Memory B cell (primary cell): ENCODE measurements around the gene RNF44.
"Not testable (repeated sequence)": the region's sequence is repeated elsewhere in the genome, so short reads cannot be mapped to it uniquely, and the experiment has no call there.

Experiments used
- ATAC-seq: fragments of 150-1000 bp; cut with Tn5 transposase; 2 replicates; pipeline ENCODE4 v1.10.0; 2021; ENCODE audit warnings: low read depth, mild to moderate bottlenecking, moderate library complexity
- DNase-seq, 2 donors: peaks; one replicate each; pipeline ENCODE4 v3.0.0; 2022; ENCODE audit warnings: low spot score in 2 of 2
- H3K27ac Mint-ChIP-seq: one replicate; pipeline ENCODE4 v1.8.0; 2022; ENCODE audit warnings: mild to moderate bottlenecking, moderate library complexity, mixed read lengths
- H3K27me3 Mint-ChIP-seq: one replicate; pipeline ENCODE4 v1.8.0; 2022; ENCODE audit warnings: mixed read lengths
- H3K36me3 Mint-ChIP-seq: one replicate; pipeline ENCODE4 v1.8.0; 2022; ENCODE audit warnings: mild to moderate bottlenecking, mixed read lengths
- H3K4me1 Mint-ChIP-seq: one replicate; pipeline ENCODE4 v1.8.0; 2022; ENCODE audit warnings: mixed read lengths
- H3K4me3 Mint-ChIP-seq: one replicate; pipeline ENCODE4 v1.8.0; 2022; ENCODE audit warnings: mild to moderate bottlenecking, moderate library complexity, mixed read lengths
- H3K9me3 Mint-ChIP-seq: one replicate; pipeline ENCODE4 v1.8.0; 2022; ENCODE audit warnings: mixed read lengths

Gene RNF44

GRCh38 chr5:176507911-176508310 is 29.3 kb downstream of the RNF44 start:
- Mint-ChIP-seq H3K4me1 (no peaks in the 10 kb centered on the region), H3K27me3 (no peaks in the 10 kb centered on the region), H3K4me3 (no peak overlapping the region), H3K27ac (peak overlapping the region; percentile 31), H3K36me3 (peaks cover 27% of the 10 kb centered on the region), H3K9me3 (no peaks in the 10 kb centered on the region)
- ATAC-seq, result no peak
- DNase-seq, result no peak

- Mint-ChIP-seq H3K9me3 (no peaks in the 10 kb centered on the region), H3K4me1 (no peaks in the 10 kb centered on the region), H3K27me3 (no peaks in the 10 kb centered on the region), H3K27ac (no peak overlapping the region), H3K36me3 (peaks cover 41% of the 10 kb centered on the region), H3K4me3 (no peak overlapping the region)
- ATAC-seq (no peak), DNase-seq (no peak)
Observed at GRCh38 chr5:176503496-176503895, 33.7 kb downstream of the RNF44 start.

- H3K4me3 Mint-ChIP-seq, result no peak overlapping the region
- no peak overlapping the region for H3K27ac Mint-ChIP-seq
- ATAC-seq (no peak), DNase-seq (no peak)
- H3K27me3 Mint-ChIP-seq, result no peaks in the 10 kb centered on the region
- no peaks in the 10 kb centered on the region for H3K9me3 Mint-ChIP-seq
- H3K36me3 Mint-ChIP-seq, result peaks cover 30% of the 10 kb centered on the region
- no peaks in the 10 kb centered on the region for H3K4me1 Mint-ChIP-seq
Observed at GRCh38 chr5:176501333-176501732, 35.9 kb downstream of the RNF44 start.

GRCh38 chr5:176500511-176500910 is 36.7 kb downstream of the RNF44 start:
- DNase-seq (no peak), ATAC-seq (no peak)
- Mint-ChIP-seq H3K4me3 (no peak overlapping the region), H3K27ac (no peak overlapping the region), H3K9me3 (no peaks in the 10 kb centered on the region), H3K4me1 (no peaks in the 10 kb centered on the region), H3K36me3 (peaks cover 27% of the 10 kb centered on the region), H3K27me3 (no peaks in the 10 kb centered on the region)

GRCh38 chr5:176499273-176499672 is 37.9 kb downstream of the RNF44 start:
- peaks cover 18% of the 10 kb centered on the region for H3K36me3 Mint-ChIP-seq

GRCh38 chr5:176497852-176498251 is 39.4 kb downstream of the RNF44 start:
- no peak for DNase-seq
- no peak overlapping the region for H3K4me3 Mint-ChIP-seq
- H3K9me3 Mint-ChIP-seq, result no peaks in the 10 kb centered on the region
- H3K4me1 Mint-ChIP-seq, result no peaks in the 10 kb centered on the region
- no peak overlapping the region for H3K27ac Mint-ChIP-seq
- no peaks in the 10 kb centered on the region for H3K27me3 Mint-ChIP-seq
- H3K36me3 Mint-ChIP-seq, result peaks cover 25% of the 10 kb centered on the region
- ATAC-seq, result no peak

More at GRCh38 chr5:176499273-176499672, 37.9 kb downstream of the RNF44 start:
- H3K4me3 Mint-ChIP-seq, result no peak overlapping the region
- ATAC-seq, result no peak
- H3K9me3 Mint-ChIP-seq, result no peaks in the 10 kb centered on the region
- no peak for DNase-seq
- H3K27ac Mint-ChIP-seq, result no peak overlapping the region
- H3K4me1 Mint-ChIP-seq, result no peaks in the 10 kb centered on the region
- H3K27me3 Mint-ChIP-seq, result no peaks in the 10 kb centered on the region

- Mint-ChIP-seq H3K4me3 (no peak overlapping the region), H3K36me3 (peaks cover 27% of the 10 kb centered on the region), H3K4me1 (peaks cover 9% of the 10 kb centered on the region), H3K27me3 (no peaks in the 10 kb centered on the region), H3K27ac (no peak overlapping the region), H3K9me3 (no peaks in the 10 kb centered on the region)
- no peak for DNase-seq
- no peak for ATAC-seq
Observed at GRCh38 chr5:176492431-176492830, 44.8 kb downstream of the RNF44 start.

- Mint-ChIP-seq H3K9me3 (no peaks in the 10 kb centered on the region), H3K4me3 (no peak overlapping the region), H3K27me3 (no peaks in the 10 kb centered on the region), H3K27ac (no peak overlapping the region), H3K4me1 (peaks cover 9% of the 10 kb centered on the region), H3K36me3 (peaks cover 28% of the 10 kb centered on the region)
- no peak for ATAC-seq
- DNase-seq, result no peak
Observed at GRCh38 chr5:176491901-176492300, 45.3 kb downstream of the RNF44 start.

GRCh38 chr5:176491101-176491502 is 46.1 kb downstream of the RNF44 start:
- DNase-seq, result no peak
- Mint-ChIP-seq H3K4me3 (no peak overlapping the region), H3K9me3 (no peaks in the 10 kb centered on the region), H3K27ac (no peak overlapping the region), H3K4me1 (peaks cover 11% of the 10 kb centered on the region), H3K27me3 (no peaks in the 10 kb centered on the region), H3K36me3 (peaks cover 31% of the 10 kb centered on the region)
- ATAC-seq, result no peak

- Mint-ChIP-seq H3K4me3 (no peak overlapping the region), H3K27me3 (no peaks in the 10 kb centered on the region), H3K9me3 (no peaks in the 10 kb centered on the region), H3K4me1 (peaks cover 12% of the 10 kb centered on the region), H3K27ac (no peak overlapping the region), H3K36me3 (peaks cover 28% of the 10 kb centered on the region)
- no peak for ATAC-seq
- no peak for DNase-seq
Observed at GRCh38 chr5:176490301-176490700, 46.9 kb downstream of the RNF44 start.

- Mint-ChIP-seq H3K9me3 (no peaks in the 10 kb centered on the region), H3K4me1 (peaks cover 13% of the 10 kb centered on the region), H3K27ac (peak overlapping the region; percentile 4), H3K36me3 (peaks cover 30% of the 10 kb centered on the region), H3K27me3 (no peaks in the 10 kb centered on the region), H3K4me3 (no peak overlapping the region)
- ATAC-seq (no peak), DNase-seq (no peak)
Observed at GRCh38 chr5:176489077-176489476, 48.1 kb downstream of the RNF44 start.

GRCh38 chr5:176487160-176487559 is 50.0 kb downstream of the RNF44 start:
- not testable (repeated sequence) for H3K9me3 Mint-ChIP-seq, H3K4me3 Mint-ChIP-seq, ATAC-seq, DNase-seq, H3K27ac Mint-ChIP-seq, H3K27me3 Mint-ChIP-seq
- Mint-ChIP-seq H3K36me3 (peaks cover 20% of the 10 kb centered on the region), H3K4me1 (peaks cover 13% of the 10 kb centered on the region)

- Mint-ChIP-seq H3K4me1 (peaks cover 13% of the 10 kb centered on the region), H3K4me3 (no peak overlapping the region), H3K9me3 (no peaks in the 10 kb centered on the region), H3K36me3 (peaks cover 15% of the 10 kb centered on the region), H3K27me3 (no peaks in the 10 kb centered on the region), H3K27ac (peak overlapping the region; percentile 45)
- ATAC-seq, result no peak
- DNase-seq, result no peak
Observed at GRCh38 chr5:176486189-176486757, 50.9 kb downstream of the RNF44 start.

GRCh38 chr5:176485176-176485575 is 52.0 kb downstream of the RNF44 start:
- ATAC-seq (no peak), DNase-seq (no peak)
- Mint-ChIP-seq H3K27ac (no peak overlapping the region), H3K36me3 (peaks cover 15% of the 10 kb centered on the region), H3K4me3 (no peak overlapping the region), H3K9me3 (no peaks in the 10 kb centered on the region), H3K4me1 (peaks cover 13% of the 10 kb centered on the region), H3K27me3 (no peaks in the 10 kb centered on the region)

- ATAC-seq (no peak), DNase-seq (no peak)
- peaks cover 13% of the 10 kb centered on the region for H3K36me3 Mint-ChIP-seq
Observed at GRCh38 chr5:176481711-176482110, 55.5 kb downstream of the RNF44 start.

More at GRCh38 chr5:176481711-176482110, 55.5 kb downstream of the RNF44 start:
- no peak overlapping the region for H3K4me3 Mint-ChIP-seq
- no peak overlapping the region for H3K27ac Mint-ChIP-seq
- H3K27me3 Mint-ChIP-seq, result no peaks in the 10 kb centered on the region
- H3K9me3 Mint-ChIP-seq, result no peaks in the 10 kb centered on the region
- H3K4me1 Mint-ChIP-seq, result peaks cover 6% of the 10 kb centered on the region
